HG02678 (cell line): ENCODE results near the gene TAF3.

Experiments
- ATAC-seq: cut with Tn5 transposase; IDR thresholded peaks from one replicate; pipeline ENCODE4 v1.9.1; 2021; ENCODE audit warnings: mild to moderate bottlenecking, moderate library complexity; ENCODE audit not compliant: unreplicated experiment

Gene TAF3

GRCh38 chr10:7932301-7933036, 114.2 kb downstream of the TAF3 start:
- no peak for ATAC-seq

- ATAC-seq: no peak
Measured at GRCh38 chr10:7933262-7933661, 115.0 kb downstream of the TAF3 start.

DNA sequence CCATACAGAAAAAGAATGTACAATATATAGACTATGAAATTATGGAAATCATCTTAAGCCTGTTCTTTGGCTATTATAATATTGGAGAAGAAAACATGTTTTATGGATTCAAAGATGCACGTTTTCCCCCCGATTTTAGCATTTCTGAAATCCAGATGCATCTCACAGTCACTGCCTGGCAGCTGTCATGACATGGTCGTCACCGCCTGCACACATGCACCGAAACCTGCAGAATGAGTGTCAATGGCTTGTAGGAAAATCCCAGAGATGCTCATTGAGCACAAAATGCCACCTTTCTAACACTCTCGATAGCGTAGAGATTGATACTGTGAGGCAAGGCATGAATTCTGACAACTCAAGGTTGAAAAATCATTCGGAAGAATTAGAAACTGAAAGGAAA, 115.5 kb downstream of the TAF3 start:
- no peak for ATAC-seq

DNA sequence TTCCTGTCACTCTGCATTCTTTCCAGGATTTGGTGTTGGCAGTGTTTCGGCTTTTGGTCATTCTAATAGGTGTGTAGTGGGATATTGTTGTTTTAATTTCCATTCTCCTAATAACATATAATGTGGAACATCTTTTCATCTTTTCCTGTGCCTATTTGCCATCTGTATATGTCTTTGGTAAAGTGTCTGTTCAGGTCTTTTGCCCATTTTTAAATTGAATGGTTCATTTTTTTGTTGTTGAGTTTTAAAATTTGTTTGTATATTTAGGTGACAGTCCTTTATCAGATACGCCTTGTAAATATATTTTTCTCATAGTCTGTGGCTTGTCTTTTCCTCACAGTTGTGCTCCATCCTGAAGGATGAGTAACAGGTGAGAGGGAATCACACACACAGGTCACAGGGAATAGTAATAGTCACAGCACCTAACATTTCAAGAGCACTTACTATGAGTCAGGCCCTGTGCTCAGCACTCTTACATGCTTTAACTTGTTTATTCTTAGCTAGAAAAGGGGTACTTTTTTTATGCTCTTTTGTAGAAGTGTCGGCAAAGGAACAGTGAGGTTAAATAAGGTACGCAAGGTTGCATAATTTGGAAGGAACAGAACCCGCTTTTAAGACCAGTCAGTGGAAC, 119.1 kb downstream of the TAF3 start:
- ATAC-seq: no peak

DNA sequence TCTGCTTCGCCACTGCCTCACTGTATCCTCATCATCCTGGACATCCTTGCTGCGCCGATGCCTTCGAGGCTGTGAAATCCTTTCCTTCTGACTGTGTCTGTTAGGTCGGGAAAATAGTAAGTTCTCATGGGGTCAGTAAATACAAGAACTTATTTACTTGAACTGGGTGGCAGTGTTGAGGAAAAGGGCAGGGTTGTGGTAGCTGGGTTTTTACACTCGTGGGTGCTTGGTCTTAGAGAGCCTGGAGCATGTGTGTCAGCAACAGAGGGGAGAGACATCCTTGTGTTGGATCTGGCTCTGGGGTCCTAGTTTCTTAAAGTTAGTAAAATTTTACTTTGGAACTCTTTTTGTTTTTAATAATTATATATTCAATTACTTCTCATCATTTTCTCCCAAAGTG, 123.3 kb downstream of the TAF3 start:
- ATAC-seq: no peak

- ATAC-seq: no peak
Measured at GRCh38 chr10:7942316-7942715, 124.0 kb downstream of the TAF3 start.

- no peak for ATAC-seq
Measured at GRCh38 chr10:7942859-7943258, 124.6 kb downstream of the TAF3 start.

GRCh38 chr10:7944215-7944480, 125.8 kb downstream of the TAF3 start:
- ATAC-seq: no peak

- no peak for ATAC-seq
Measured at GRCh38 chr10:7944537-7944936, 126.2 kb downstream of the TAF3 start.

GRCh38 chr10:7945034-7945433, 126.7 kb downstream of the TAF3 start:
- no peak for ATAC-seq

DNA sequence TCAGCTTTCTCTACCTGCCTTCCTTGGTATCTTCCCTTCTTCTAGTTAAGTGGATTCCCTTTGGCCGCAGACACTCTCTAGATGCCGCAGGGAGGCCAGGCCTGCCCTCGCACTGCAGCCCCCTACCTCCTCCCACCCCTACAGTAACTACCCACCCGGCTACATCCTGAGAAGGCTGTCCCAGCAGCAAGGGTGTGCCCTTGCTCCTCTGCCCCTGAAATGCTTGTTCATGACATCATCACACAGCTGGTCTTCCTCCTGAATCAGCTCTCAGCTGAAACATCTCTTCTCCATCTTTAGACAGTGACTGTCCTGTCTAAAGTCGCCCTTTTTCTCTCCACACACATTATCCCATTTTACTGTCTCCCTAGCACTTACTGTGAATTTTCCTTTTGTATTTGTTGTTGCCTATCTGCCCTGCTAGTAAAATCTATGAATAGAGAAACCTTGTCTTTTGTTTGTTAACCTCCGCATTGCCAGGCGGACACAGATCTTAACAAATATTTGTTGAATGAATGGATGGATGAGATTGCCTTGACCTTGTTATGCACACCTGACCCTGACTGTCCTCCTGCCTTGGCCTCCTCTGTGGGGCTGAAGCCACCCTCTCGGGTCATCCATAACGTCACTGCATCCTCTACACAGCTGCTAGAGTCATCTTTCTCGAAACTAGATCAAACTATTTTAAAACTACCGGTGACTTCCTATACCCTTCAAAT, 127.3 kb downstream of the TAF3 start:
- no peak for ATAC-seq

DNA sequence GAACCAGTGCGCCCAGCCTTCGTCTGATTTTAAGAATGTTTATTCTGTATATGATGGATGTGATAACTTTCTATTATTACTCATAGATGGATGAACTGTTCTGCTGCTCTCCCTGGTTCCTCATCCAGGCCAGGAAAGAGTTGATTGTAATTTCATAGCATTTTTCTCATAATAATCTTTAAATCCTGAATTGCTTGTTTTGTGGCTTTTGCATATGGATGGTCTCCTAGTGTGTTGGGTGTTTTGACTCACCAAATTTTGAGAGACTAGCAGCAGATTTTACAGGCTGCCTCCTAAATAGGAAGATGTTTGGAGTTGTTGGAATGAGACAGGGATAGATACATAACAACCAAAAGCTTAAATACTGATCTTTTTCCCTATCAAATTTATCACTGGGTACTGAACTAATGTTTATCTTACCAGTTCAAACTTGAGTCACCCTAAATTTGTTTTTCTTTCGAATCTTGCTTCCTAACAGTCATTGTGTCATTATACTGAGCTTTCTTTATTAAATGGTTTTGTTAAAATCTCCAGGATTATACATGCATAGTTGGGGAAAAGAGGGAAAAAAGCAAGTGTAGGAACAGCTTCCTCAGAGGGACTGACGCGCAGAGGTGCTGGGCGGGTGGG, 130.2 kb downstream of the TAF3 start:
- ATAC-seq: no peak

- no peak for ATAC-seq
Measured at GRCh38 chr10:7950981-7951847, 132.9 kb downstream of the TAF3 start.

DNA sequence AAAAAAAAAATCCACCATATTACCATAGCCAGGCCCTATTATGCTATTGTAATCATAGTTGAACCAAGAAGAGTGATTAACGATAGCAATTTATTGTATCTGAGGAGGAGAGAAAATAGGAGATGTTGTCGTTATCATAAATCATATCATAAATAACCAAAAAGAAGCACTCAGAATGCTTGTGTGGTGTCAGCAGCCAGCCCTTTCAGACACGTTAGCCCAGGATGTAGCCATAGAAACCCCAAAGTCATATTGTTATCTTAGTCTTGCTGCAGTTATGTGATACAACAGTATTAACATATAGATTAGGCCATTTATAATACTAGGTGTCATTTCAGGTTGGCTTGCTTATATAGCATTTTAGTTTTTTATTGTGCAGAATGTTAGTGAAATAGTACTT, 134.0 kb downstream of the TAF3 start:
- ATAC-seq: no peak

DNA sequence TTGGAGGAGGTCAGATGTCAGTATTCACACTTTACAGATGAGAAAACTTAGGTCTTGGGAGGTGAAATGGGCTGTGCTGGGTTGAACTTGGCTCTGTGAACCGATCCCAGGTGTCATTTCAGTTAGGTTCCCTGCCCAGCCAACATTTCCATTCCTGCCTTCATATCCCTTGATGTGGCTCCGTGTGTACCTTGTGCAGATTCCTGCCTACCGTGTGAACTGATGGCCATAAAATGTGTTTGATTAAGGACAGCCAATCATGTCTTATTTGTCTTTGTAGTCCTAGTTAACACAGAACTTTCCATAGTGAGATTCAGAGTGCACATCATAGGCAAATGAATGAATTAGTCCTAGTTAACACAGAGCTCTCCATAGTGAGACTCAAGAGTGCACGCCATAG, 135.1 kb downstream of the TAF3 start:
- ATAC-seq: no peak

- ATAC-seq: no peak
Measured at GRCh38 chr10:7955446-7955845, 137.1 kb downstream of the TAF3 start.

GRCh38 chr10:7956508-7956907, 138.2 kb downstream of the TAF3 start:
- ATAC-seq: peak; percentile 99

DNA sequence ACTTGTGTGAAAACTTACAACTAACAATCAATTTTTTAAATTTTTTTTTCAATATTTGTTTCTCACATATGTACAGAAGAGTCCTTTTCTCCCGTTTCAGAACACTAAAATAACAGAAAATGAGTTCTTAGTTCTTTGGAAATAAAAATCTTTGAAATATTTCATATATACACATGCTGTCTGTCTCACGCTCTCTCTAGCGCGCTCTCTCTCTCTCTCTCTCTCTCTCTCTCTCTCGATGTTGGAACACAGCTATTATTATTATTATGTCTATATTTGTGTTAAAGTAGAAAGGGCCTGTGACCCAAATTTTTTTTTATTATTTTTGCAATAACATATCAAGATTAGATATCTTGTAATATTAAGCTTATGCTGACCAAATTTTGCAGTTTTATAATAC, 139.3 kb downstream of the TAF3 start:
- ATAC-seq: no peak

GRCh38 chr10:7958442-7958841, 140.1 kb downstream of the TAF3 start:
- ATAC-seq: no peak

GRCh38 chr10:7960108-7960507, 141.8 kb downstream of the TAF3 start:
- no peak for ATAC-seq

GRCh38 chr10:7962592-7962991, 144.3 kb downstream of the TAF3 start:
- ATAC-seq: no peak
